Ishikawa (cell line): ENCODE results near the gene CD8A.

Source experiments
- CEBPB ChIP-seq: IDR thresholded peaks from 2 replicates; pipeline ENCODE4 v1.6.1; 2012
- CREB1 ChIP-seq: IDR thresholded peaks from 2 replicates; pipeline ENCODE4 v1.6.1; 2012; ENCODE audit warnings: low read depth
- EGR1 ChIP-seq: IDR thresholded peaks from 2 replicates; pipeline ENCODE4 v1.6.1; 2012
- EP300 ChIP-seq: IDR thresholded peaks from 2 replicates; pipeline ENCODE4 v1.6.1; 2012; ENCODE audit warnings: borderline replicate concordance
- FOXM1 ChIP-seq: IDR thresholded peaks from 2 replicates; pipeline ENCODE4 v1.6.1; 2012; ENCODE audit warnings: low read depth, borderline replicate concordance
- NFIC ChIP-seq: IDR thresholded peaks from 2 replicates; pipeline ENCODE4 v1.6.1; 2012
- RAD21 ChIP-seq: IDR thresholded peaks from 2 replicates; pipeline ENCODE4 v1.6.1; 2012; ENCODE audit warnings: low read depth
- TAF1 ChIP-seq: IDR thresholded peaks from 2 replicates; pipeline ENCODE4 v1.6.1; 2012; ENCODE audit warnings: low read depth, mild to moderate bottlenecking
- TCF12 ChIP-seq: IDR thresholded peaks from 2 replicates; pipeline ENCODE4 v1.6.1; 2012; ENCODE audit warnings: low read depth
- TEAD4 ChIP-seq: IDR thresholded peaks from 2 replicates; pipeline ENCODE4 v1.6.1; 2012
- YY1 ChIP-seq: IDR thresholded peaks from 2 replicates; pipeline ENCODE4 v1.6.1; 2012; ENCODE audit warnings: low read depth
- ZBTB7A ChIP-seq: IDR thresholded peaks from 2 replicates; pipeline ENCODE4 v1.6.1; 2012; ENCODE audit warnings: low read depth
- TF ChIP-seq, protein P1 (sequence below): IDR thresholded peaks from 2 replicates; pipeline ENCODE4 v1.6.1; 2012
- TF ChIP-seq, protein P2 (sequence below): IDR thresholded peaks from 2 replicates; pipeline ENCODE4 v1.6.1; 2012; ENCODE audit warnings: low read depth, mild to moderate bottlenecking
- TF ChIP-seq, protein P3 (sequence below): IDR thresholded peaks from 2 replicates; pipeline ENCODE4 v1.6.1; 2012

CD8A gene

GRCh38 chr2:86778957-86779356, 11.8 kb downstream of the CD8A start:
- TF ChIP-seq CREB1 (no peak), EGR1 (no peak), FOXM1 (no peak), TEAD4 (no peak), CEBPB (no peak), RAD21 (no peak), EP300 (no peak), TCF12 (no peak), NFIC (no peak), YY1 (no peak), ZBTB7A (no peak), TAF1 (no peak)
- TF ChIP-seq, protein P1, sequence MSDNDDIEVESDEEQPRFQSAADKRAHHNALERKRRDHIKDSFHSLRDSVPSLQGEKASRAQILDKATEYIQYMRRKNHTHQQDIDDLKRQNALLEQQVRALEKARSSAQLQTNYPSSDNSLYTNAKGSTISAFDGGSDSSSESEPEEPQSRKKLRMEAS: no peak
- TF ChIP-seq, protein P2, sequence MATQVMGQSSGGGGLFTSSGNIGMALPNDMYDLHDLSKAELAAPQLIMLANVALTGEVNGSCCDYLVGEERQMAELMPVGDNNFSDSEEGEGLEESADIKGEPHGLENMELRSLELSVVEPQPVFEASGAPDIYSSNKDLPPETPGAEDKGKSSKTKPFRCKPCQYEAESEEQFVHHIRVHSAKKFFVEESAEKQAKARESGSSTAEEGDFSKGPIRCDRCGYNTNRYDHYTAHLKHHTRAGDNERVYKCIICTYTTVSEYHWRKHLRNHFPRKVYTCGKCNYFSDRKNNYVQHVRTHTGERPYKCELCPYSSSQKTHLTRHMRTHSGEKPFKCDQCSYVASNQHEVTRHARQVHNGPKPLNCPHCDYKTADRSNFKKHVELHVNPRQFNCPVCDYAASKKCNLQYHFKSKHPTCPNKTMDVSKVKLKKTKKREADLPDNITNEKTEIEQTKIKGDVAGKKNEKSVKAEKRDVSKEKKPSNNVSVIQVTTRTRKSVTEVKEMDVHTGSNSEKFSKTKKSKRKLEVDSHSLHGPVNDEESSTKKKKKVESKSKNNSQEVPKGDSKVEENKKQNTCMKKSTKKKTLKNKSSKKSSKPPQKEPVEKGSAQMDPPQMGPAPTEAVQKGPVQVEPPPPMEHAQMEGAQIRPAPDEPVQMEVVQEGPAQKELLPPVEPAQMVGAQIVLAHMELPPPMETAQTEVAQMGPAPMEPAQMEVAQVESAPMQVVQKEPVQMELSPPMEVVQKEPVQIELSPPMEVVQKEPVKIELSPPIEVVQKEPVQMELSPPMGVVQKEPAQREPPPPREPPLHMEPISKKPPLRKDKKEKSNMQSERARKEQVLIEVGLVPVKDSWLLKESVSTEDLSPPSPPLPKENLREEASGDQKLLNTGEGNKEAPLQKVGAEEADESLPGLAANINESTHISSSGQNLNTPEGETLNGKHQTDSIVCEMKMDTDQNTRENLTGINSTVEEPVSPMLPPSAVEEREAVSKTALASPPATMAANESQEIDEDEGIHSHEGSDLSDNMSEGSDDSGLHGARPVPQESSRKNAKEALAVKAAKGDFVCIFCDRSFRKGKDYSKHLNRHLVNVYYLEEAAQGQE: no peak
- TF ChIP-seq, protein P3, sequence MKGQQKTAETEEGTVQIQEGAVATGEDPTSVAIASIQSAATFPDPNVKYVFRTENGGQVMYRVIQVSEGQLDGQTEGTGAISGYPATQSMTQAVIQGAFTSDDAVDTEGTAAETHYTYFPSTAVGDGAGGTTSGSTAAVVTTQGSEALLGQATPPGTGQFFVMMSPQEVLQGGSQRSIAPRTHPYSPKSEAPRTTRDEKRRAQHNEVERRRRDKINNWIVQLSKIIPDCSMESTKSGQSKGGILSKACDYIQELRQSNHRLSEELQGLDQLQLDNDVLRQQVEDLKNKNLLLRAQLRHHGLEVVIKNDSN: no peak

GRCh38 chr2:86776532-86776931, 14.2 kb downstream of the CD8A start:
- no peak for TF ChIP-seq YY1
- TF ChIP-seq, protein P1: no peak
- TF ChIP-seq EGR1: no peak
- no peak for TF ChIP-seq TCF12

GRCh38 chr2:86775338-86775737, 15.4 kb downstream of the CD8A start:
- TF ChIP-seq FOXM1 (no peak), TAF1 (no peak), TCF12 (no peak), TEAD4 (no peak), NFIC (no peak), ZBTB7A (no peak), RAD21 (no peak), CEBPB (no peak), EP300 (no peak), CREB1 (no peak)
- TF ChIP-seq, protein P3: no peak

- TF ChIP-seq EP300: no peak
Measured at GRCh38 chr2:86774862-86775261, 15.9 kb downstream of the CD8A start.

GRCh38 chr2:86772611-86773010, 18.1 kb downstream of the CD8A start:
- TF ChIP-seq CREB1 (no peak), RAD21 (no peak), EGR1 (no peak), NFIC (no peak), FOXM1 (no peak), TAF1 (no peak), EP300 (no peak), TEAD4 (no peak), TCF12 (no peak), ZBTB7A (no peak), CEBPB (no peak), YY1 (no peak)
- TF ChIP-seq, protein P2: no peak
- TF ChIP-seq, protein P1: no peak
- TF ChIP-seq, protein P3: no peak

DNA sequence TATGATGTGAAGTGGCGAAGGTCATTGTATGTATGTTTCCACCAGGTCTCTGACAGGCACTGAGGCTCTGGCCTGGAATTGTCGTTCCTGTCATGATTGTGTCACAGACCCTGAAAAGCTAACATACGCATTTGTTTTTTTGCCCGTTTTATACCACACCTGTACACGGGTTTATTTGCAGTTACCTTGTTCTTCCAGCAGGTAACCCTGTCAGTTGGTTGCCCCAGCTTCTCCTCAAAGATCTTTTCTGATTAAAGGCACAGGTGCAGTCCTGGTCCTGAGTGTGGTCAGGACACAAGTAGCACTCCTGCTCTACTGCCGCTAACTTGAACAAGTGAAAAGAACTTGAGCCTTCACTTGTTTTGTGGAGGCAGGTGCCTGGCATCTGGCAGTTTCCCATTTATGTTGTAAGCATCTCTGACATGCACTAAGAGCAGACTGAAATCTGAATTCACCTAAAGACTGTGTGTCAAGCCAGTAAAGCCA, 19.9 kb downstream of the CD8A start:
- TF ChIP-seq, protein P3: no peak
- TF ChIP-seq FOXM1 (no peak), TCF12 (no peak), CEBPB (no peak), CREB1 (no peak)
- TF ChIP-seq, protein P1: no peak
